GM19238 (cell line): ENCODE results near the gene STRN3.
"Not testable (repeated sequence)": the region's sequence is repeated elsewhere in the genome, so short reads cannot be mapped to it uniquely, and the experiment has no call there.

Experiments
- DNase-seq: peaks from one replicate; pipeline ENCODE4 v3.0.0; 2011; ENCODE audit warnings: low spot score; ENCODE audit not compliant: insufficient read length

STRN3 gene

DNA sequence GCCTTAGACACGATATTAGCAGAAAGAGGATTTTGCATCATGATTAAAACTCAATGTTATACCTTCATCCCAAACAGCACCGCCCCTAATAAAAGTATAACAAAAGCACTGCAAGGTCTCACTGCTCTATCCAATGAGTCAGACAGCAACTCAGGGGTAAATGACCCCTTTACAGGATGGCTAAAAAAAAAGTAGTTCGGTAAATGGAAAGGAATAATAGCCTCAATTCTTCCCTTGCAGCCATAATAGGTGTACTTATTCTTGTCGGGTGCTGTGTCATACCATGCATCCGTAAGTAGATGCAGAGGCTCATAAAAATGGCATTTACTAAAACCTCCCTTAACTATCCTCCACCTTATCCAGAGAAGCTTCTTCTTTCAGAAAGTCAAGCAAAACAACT, 54.6 kb downstream of the STRN3 start:
- DNase-seq: no peak

- not testable (repeated sequence) for DNase-seq
Measured at GRCh38 chr14:30969796-30970195, 56.4 kb downstream of the STRN3 start.

DNA sequence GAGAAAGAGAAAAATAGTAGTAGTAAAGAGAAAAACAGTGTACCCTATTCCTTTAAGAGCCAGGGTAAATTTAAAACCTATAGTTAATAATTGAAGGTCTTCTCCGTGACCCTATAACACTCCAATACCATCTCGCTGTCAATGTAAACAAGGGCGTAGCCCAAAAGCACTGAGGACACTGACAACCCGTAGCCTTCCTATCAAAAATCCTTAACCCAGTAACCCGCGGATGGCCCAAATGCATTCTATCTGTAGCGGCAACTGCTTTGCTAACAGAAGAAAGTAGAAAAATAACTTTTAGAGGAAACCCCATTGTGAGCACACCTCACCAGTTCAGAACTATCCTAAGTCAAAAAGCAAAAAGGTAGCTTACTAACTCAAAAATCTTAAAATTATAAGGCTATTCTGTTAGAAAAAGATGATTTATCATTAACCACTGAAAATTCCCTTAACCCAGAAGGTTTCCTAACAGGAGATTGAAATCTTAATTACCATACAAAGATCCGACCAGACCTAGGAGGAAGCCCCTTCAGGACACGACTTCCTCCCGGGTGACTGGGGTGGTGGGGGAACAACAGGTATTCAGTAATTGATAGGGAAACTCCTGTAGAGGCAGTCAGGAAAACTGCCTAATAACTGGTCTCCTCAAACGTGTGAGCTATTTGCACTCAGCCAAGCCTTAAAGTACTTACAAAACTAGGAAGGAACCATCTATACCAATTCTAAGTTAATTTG, 58.6 kb downstream of the STRN3 start:
- DNase-seq: not testable (repeated sequence)

DNA sequence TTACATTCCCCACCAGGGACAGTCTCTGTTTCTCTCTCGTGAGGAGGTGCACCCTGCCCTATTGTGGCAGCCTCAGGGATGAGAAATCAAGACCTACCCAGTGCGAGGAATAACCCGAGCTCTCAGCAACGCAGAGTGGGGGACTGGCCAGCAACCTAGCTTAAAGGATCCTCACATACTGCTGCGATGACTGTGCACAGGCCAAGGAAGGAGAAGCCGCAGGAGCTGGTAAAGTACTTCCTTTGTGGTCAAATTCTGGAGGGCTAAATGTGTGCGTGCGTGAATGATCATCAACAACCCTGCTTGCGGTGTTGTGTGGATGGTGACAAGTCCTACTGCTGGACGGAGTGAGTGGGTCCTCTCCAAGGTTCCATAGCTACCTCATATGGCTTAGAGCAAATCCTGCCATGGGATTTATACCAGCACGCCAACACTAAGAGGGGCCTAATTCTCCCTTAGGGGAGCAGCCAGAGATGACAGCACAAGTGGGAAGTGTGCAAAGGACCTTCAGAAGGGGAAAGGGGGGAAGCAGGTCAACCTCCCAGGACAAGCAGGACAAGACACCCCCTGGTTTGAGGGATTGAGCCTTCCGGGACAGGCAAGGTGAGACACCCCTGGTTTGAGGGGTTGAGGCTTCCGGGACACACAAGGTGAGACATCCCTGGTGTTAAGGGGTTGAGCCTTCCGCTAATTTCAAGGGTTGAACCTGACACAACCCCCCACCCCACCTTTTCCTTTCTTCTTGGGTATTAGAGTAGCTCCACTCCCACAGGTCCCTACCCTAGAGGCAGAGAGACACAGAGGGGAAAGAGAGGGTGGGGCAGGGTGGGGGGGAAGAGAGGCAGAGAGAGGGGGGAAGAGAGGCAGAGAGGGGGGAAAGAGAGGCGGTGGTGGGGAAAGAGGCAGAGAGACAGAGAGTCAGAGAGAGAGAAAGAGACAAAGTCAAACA, 59.5 kb downstream of the STRN3 start:
- DNase-seq: no peak

- not testable (repeated sequence) for DNase-seq
Measured at GRCh38 chr14:30965861-30966260, 60.3 kb downstream of the STRN3 start.

GRCh38 chr14:30962537-30962936, 63.6 kb downstream of the STRN3 start:
- DNase-seq: not testable (repeated sequence)

GRCh38 chr14:30961330-30961729, 64.8 kb downstream of the STRN3 start:
- DNase-seq: no peak

DNA sequence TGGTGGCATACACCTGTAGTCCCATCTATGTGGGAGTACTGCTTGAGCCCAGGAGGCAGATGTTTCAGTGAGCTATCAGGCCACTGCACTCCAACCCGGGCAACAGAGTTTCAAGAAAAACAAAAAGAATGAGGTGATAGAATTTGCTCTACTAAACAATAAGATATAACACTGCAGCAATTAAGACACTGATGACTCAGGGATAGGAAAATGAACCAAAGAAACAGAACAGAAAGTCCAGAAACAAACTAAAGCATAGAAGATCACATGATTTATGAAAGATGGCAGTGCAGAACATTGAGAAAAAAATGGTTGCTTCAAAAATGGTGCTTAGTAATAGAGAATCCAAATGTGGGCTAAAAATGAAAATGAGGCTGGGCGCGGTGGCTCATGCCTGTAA, 66.0 kb downstream of the STRN3 start:
- DNase-seq: no peak

GRCh38 chr14:30958555-30959407, 67.4 kb downstream of the STRN3 start:
- DNase-seq: no peak

- DNase-seq: no peak
Measured at GRCh38 chr14:30957813-30958370, 68.3 kb downstream of the STRN3 start.

DNA sequence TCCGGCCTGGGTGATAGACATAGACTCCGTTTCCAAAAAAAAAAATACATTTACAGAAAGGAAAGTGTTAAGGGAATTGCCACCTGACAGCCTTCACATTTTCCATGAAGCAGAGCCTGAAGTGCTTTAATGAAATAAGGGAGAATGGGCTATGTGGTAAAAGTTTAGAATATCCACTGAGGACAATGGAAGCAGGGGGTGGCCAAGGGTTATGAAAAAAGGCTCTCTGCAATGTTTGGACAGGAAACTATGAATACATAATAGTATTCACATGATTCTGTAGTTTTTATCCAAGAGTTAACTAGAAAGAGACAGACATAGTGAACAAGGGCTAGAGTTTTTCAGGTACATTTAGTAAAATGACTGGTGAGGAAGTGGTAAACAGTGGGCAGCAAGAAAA, 76.5 kb downstream of the STRN3 start:
- no peak for DNase-seq

DNA sequence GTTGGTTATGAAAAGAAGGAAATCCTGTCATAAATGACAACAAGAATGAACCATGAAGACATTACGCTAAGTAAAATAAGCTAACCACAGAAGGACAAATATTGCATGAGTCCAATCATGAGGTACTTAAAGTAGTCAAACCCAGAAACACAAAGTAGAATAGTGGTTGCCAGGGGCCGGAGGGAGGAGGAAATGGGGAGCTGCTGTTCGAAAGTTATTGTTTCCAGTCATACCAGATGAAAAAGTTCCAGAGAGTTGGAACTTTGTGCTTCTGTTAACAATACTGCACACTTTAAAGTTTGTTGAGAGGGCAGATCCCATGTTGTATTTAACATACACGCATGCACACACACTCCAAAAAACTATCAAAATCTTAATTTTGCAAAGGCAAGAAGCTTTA, 82.5 kb downstream of the STRN3 start:
- DNase-seq: no peak

DNA sequence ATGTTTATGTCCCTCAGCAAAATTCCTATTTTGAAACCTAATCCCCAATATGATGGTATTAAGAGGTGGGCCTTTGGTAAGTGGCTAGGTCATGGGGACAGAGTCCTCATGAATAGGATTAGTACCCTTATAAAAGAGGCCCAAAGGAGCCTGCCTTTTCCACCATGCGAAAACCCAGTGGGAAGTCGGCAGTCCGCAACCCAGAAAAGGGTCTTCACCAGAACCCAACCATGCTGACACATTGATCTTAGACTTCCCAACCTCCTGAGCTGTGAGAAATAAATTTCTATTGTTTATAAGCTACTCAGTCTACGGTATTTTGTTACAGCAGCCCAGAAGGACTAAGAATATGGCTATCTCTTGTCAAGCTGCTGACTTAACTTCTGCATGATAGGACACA, 85.3 kb downstream of the STRN3 start:
- DNase-seq: no peak

DNA sequence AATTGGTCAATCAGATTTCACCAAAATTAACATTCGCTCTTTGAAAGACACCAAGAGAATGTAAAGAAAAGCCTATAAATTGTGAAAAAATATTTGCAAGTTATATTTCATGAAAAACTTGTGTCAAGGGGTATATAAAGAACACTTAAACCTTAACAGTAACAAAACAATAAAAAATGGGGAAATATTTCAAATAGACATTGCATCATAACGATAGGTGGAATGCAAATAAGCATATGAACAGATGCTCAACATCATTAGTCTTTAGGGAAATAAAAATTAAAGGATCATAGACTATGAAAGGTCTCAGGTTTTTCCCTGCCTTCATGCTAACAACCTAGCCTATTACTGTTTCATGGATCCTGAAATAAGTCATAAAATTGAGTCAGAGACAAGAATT, 87.6 kb downstream of the STRN3 start:
- DNase-seq: no peak

DNA sequence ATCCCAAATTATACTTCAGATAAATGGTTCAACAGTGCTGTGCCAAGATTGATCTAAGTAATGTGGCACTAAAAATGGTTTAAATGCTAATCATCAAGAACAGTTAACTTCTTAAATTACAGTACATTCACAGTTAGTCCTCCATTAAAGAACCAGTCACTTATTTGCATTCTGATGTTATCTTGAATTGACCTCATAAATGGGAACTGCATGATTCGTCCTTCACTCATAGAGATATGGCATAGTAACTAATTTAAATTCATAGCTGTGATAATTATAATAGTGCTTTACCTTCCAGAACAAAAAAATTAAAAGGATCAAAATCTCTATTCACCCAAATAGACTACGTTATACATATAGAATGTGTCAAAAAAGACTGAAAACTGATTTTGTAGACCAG, 90.7 kb downstream of the STRN3 start:
- DNase-seq: no peak

GRCh38 chr14:30933937-30934336, 92.2 kb downstream of the STRN3 start:
- DNase-seq: not testable (repeated sequence)

DNA sequence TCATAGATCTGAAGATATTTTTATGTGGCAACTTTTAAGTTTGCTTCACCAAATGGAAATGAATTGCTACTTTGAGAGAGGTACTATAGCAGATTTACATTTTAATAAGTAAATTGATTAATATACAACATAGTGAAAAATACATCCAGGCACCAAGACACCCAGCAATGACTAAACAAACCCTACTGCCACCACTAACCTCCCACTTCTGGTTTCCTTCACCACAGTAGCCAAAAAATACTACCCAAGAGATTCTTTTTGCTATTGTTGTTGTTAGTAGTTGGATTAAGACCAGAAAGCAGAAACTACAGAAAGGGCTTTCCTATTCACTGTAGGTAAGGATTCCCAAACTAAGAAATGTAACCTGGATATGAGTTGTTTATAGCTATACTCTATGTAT, 97.7 kb downstream of the STRN3 start:
- no peak for DNase-seq

GRCh38 chr14:30925254-30925653, 100.9 kb downstream of the STRN3 start:
- no peak for DNase-seq

DNA sequence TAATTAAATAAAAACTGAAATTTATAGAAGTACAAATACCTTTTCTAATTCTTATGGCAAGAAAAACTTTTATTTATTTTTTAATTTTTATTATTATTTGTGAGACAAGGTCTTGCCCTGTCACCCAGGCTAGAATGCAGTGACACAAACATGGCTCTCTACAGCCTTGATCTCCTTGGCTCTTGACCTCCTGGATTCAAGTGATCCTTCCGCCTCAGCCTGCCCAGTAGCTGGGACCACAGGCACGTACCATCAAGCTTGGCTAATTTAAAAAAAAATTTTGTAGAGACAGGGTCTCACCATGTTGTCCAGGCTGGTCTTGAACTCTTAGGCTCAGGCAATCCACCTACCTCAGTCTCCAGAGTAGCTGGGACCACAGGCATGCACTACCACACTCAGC, 104.4 kb downstream of the STRN3 start:
- no peak for DNase-seq

- DNase-seq: no peak
Measured at GRCh38 chr14:30921305-30921704, 104.9 kb downstream of the STRN3 start.

DNA sequence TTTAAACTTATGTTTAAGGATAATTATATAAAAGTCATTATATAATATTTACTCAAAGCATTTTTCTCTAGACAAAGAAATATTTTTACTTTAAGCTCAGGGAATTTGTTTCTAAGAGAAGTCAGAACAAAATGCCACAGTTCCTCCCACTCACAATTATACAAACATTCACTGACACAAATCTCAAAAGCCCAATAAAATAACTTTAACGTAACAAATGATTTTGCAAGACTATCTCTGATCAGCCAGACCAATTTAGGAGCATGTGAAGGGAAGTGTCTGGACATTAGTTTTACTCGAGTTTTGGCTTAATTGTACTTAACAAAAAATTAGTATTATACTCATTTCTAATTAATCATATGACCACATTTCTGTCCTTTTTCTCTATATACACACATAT, 110.6 kb downstream of the STRN3 start:
- DNase-seq: no peak
